ENCODE data around the gene CT45A5.
"Not testable (repeated sequence)": the region's sequence is repeated elsewhere in the genome, so short reads cannot be mapped to it uniquely, and the experiment has no call there.

The CT45A5 gene, protein sequence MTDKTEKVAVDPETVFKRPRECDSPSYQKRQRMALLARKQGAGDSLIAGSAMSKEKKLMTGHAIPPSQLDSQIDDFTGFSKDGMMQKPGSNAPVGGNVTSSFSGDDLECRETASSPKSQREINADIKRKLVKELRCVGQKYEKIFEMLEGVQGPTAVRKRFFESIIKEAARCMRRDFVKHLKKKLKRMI

DNA sequence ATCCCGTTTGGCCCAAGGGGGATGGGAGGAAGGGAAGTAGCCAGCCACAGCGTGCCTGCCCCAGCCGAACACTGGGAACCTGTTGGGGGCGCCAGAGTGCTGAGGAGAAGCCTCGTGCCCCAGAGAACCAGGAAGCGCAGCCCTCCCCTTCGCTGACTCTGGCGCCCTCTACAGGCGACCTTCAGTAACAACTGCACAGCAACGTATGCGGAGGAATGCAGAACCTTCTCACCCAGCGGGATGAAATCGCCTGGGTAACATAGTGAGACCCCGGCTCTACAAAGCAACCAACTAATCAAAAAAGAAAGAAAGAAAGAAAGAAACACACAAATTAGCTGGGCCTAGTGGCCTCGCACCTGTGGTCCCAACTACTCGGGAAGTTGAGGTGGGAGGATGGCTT lies at the start of gene CT45A5:
Gene CT45A5, minus strand, starts transcription at position 101 of the 400 bp plus-strand sequence. CDS start 3,774 bp downstream, outside the sequence.
- not testable (repeated sequence) for DNase-seq

DNA sequence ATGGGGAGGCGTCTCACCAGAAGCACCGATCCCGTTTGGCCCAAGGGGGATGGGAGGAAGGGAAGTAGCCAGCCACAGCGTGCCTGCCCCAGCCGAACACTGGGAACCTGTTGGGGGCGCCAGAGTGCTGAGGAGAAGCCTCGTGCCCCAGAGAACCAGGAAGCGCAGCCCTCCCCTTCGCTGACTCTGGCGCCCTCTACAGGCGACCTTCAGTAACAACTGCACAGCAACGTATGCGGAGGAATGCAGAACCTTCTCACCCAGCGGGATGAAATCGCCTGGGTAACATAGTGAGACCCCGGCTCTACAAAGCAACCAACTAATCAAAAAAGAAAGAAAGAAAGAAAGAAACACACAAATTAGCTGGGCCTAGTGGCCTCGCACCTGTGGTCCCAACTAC lies 34.6 kb upstream of the CT45A5 start, which contains the start of gene CT45A2:
Gene CT45A2, minus strand, starts transcription at position 101 of the 400 bp plus-strand sequence. CDS start 3,747 bp downstream, outside the sequence.
- DNase-seq: not testable (repeated sequence)

- not testable (repeated sequence) for DNase-seq
These were observed 17.4 kb upstream of the CT45A5 start, which contains the start of gene CT45A6 for GRCh38 chrX:135802687-135803086. TSS of gene CT45A6 (minus strand) at chrX:135802787. CDS start at chrX:135798993, 3,794 bp downstream.

- DNase-seq: not testable (repeated sequence)
These were observed 17.2 kb downstream of the CT45A5 start, which contains the start of gene CT45A3 for GRCh38 chrX:135768091-135768490. TSS of gene CT45A3 (minus strand) at chrX:135768191. CDS start at chrX:135764444, 3,747 bp downstream.

DNA sequence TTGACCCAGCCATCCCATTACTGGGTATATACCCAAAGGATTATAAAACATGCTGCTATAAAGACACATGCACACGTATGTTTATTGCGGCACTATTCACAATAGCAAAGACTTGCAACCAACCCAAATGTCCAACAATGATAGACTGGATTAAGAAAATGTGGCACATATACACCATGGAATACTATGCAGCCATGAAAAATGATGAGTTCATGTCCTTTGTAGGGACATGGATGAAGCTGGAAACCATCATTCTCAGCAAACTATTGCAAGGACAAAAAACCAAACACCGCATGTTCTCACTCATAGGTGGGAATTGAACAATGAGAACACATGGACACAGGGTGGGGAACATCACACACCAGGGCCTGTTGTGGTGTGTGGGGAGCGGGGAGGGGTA lies 40.6 kb downstream of the CT45A5 start:
- DNase-seq: not testable (repeated sequence)

GRCh38 chrX:135741192-135741715 lies 44.0 kb downstream of the CT45A5 start:
- no peak for DNase-seq

DNA sequence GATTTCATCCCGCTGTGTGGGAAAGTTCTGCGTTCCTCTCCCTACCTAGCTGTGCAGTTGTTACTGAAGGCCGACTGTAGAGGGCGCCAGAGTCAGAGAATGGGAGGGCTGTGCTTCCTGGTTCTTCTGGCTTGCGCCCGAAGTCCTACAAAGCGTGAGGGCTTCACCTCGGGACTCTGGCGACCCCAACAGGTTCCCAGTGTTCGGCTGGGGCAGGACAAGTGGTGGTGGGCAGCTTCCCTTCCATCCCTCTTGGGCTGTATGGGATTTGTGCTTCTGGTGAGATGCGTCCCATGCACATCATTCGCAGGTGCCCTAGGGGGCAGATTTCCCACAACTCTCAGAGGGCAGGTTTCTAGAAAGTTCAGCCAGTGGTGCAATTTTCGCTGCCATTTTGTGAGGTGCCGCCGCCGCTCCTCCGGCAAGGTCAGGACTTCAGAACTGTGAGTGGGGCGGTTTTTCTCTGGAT lies 44.6 kb downstream of the CT45A5 start:
- DNase-seq: no peak

- DNase-seq: no peak
These were observed 47.8 kb downstream of the CT45A5 start for GRCh38 chrX:135737366-135738071.

GRCh38 chrX:135734666-135735065 lies 50.6 kb downstream of the CT45A5 start:
- DNase-seq: not testable (repeated sequence)

All from activated naive CD4-positive, alpha-beta T cell (primary cell).